Measurements from ENCODE around the gene PXYLP1. TPM values are rescaled to one million over a fixed set of nuclear protein-coding genes. Genes with fewer than 3 reads are reported as not detected.

Gene PXYLP1
- total and polyA plus RNA-seq, 9 of the 15 experiments (the other 6 are each of a cell fraction or from before 2014, with no cell fraction given) = 0.80 to 2.9 (median 1.3) TPM

GRCh38 chr3:141308588-141309218 lies 77.1 kb downstream of the PXYLP1 start (continued):
- TF ChIP-seq MGA (IDR thresholded peaks at IDR 0.05) (peak; percentile 98), ZKSCAN3 (CRISPR knock-in tag; IDR thresholded peaks at IDR 0.05) (no peak), E4F1 (CRISPR knock-in tag; IDR thresholded peaks at IDR 0.05; ENCODE audit: borderline replicate concordance) (no peak), RBM14 (IDR thresholded peaks at IDR 0.05; ENCODE audit: borderline replicate concordance, insufficient read depth, low read depth, low read length) (no peak), ZFPM2 (CRISPR knock-in tag; IDR thresholded peaks at IDR 0.05) (no peak), ZC3H4 (CRISPR knock-in tag; IDR thresholded peaks at IDR 0.05; ENCODE audit: borderline replicate concordance) (no peak), ZNF398 (CRISPR knock-in tag; IDR thresholded peaks at IDR 0.05) (no peak), MIER1 (IDR thresholded peaks at IDR 0.05; ENCODE audit: low read depth) (no peak), ZNF239 (CRISPR knock-in tag; IDR thresholded peaks at IDR 0.05) (no peak), ZNF668 (CRISPR knock-in tag; IDR thresholded peaks at IDR 0.05) (no peak), RCOR1 (IDR thresholded peaks at IDR 0.05; ENCODE audit: borderline replicate concordance in 1 of 2, low read depth in 2 of 2, low read length in 2 of 2) (peak in 1 of 2 experiments; percentile 44; a peak in 1 of 4 replicates), ZNF212 (CRISPR knock-in tag; IDR thresholded peaks at IDR 0.05) (no peak)

Measured in K562 (cell line).